ENCODE data around the gene SEC61B.

The SEC61B gene

DNA sequence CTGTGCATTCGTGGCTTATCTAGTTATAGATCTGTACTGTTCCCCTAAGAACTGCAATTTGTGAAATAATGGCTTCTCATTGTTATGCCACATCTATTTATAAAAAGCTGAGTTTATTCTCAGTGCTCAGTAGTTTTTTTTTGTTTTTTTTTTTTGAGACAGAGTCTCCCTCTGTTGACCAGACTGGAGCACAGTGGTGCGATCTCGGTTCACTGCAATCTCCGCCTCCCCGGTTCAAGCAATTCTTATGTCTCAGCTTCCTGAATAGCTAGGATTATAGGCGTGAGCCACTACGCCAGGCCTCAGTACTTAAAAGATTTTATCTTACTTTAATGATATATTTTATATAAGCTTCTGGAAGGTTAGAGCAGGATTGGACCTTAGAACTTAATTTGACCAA lies 19.0 kb downstream of the SEC61B start:
- TF ChIP-seq POLR2AphosphoS5 (IDR thresholded peaks at IDR 0.05; ENCODE audit: low read depth, low read length) (no peak), TAF1 (IDR thresholded peaks at IDR 0.05; ENCODE audit: borderline replicate concordance, insufficient read depth, low read length) (no peak), SIN3A (IDR thresholded peaks at IDR 0.05; ENCODE audit: borderline replicate concordance, insufficient read depth, low read length) (no peak), FOXP2 (optimal IDR thresholded peaks at IDR 0.05; ENCODE audit: borderline replicate concordance, extremely low read depth, extremely low read length, insufficient read depth) (no peak)
- TF ChIP-seq, protein P1, sequence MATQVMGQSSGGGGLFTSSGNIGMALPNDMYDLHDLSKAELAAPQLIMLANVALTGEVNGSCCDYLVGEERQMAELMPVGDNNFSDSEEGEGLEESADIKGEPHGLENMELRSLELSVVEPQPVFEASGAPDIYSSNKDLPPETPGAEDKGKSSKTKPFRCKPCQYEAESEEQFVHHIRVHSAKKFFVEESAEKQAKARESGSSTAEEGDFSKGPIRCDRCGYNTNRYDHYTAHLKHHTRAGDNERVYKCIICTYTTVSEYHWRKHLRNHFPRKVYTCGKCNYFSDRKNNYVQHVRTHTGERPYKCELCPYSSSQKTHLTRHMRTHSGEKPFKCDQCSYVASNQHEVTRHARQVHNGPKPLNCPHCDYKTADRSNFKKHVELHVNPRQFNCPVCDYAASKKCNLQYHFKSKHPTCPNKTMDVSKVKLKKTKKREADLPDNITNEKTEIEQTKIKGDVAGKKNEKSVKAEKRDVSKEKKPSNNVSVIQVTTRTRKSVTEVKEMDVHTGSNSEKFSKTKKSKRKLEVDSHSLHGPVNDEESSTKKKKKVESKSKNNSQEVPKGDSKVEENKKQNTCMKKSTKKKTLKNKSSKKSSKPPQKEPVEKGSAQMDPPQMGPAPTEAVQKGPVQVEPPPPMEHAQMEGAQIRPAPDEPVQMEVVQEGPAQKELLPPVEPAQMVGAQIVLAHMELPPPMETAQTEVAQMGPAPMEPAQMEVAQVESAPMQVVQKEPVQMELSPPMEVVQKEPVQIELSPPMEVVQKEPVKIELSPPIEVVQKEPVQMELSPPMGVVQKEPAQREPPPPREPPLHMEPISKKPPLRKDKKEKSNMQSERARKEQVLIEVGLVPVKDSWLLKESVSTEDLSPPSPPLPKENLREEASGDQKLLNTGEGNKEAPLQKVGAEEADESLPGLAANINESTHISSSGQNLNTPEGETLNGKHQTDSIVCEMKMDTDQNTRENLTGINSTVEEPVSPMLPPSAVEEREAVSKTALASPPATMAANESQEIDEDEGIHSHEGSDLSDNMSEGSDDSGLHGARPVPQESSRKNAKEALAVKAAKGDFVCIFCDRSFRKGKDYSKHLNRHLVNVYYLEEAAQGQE (IDR thresholded peaks at IDR 0.05; ENCODE audit: insufficient read depth in 1 of 2, low read depth in 2 of 2, low read length in 2 of 2) = no peak

DNA sequence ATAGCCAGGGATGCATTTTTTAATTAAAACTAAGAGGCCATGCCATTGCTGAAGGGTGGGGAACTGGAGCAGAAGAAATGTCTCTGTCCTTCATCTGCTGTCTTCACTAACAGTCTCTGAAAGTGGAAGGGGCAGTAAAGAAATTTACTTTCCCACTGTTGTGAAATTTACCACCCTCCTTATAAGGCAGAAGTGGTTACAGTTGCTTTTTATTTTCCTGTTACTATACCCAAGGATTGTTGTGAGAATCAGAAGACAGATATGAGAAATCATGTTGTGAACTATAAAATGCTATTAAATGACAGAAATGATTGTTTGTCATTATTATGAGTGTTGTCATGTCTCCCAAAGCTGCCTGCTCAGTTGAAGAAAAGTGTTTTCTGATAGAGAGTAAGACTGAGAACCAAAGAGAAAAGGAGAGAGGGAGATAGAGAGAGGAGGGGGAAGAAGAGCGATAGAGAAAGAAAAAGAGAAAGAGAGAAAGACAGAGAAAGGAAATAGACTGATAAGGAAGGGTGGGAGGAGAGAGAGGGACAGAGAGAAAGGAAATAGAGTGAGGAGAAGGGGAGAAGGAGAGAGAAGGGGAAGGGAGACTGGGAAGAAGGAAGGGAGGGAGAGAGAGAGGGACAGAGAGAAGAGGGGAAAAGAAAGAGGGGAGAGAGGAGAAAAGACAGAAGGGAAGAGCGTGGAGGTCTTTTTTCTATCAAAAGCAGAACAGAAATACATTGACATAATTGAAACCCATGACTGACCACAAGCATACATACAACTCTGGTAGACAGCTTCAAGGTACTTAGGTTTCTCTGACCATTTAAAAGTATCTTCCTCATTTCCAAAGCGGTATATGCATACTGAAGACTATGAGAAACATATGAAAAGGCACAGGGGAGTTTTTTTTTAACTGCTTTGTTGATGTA lies 22.5 kb downstream of the SEC61B start:
- TF ChIP-seq TAF1 (IDR thresholded peaks at IDR 0.05; ENCODE audit: borderline replicate concordance, insufficient read depth, low read length) (no peak), FOXP2 (optimal IDR thresholded peaks at IDR 0.05; ENCODE audit: borderline replicate concordance, extremely low read depth, extremely low read length, insufficient read depth) (no peak), POLR2AphosphoS5 (IDR thresholded peaks at IDR 0.05; ENCODE audit: low read depth, low read length) (no peak)

DNA sequence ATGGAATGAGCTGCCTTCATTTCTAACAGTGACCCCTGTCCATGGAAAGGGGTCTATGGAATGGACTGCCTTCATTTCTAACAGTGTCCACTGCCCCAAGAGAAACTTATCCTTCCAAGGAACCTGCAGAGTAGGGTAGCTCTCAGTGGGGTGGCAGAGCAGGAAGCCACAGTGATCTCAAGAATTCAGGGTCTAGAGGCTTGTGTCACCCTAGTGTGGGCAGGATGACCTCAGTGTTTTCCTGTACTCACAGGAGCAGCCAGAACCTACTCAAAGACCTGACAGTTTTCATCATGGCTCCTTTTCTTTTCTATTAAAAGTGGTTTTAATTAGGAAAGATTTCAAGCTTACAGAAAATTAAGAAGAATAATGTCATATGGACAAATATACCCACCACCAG lies 27.5 kb downstream of the SEC61B start:
- TF ChIP-seq, protein P1 (IDR thresholded peaks at IDR 0.05; ENCODE audit: insufficient read depth in 1 of 2, low read depth in 2 of 2, low read length in 2 of 2) = no peak
- TF ChIP-seq SIN3A (IDR thresholded peaks at IDR 0.05; ENCODE audit: borderline replicate concordance, insufficient read depth, low read length) = no peak
- no peak for TF ChIP-seq TAF1 (IDR thresholded peaks at IDR 0.05; ENCODE audit: borderline replicate concordance, insufficient read depth, low read length)
- TF ChIP-seq FOXP2 (optimal IDR thresholded peaks at IDR 0.05; ENCODE audit: borderline replicate concordance, extremely low read depth, extremely low read length, insufficient read depth) = no peak
- no peak for TF ChIP-seq POLR2AphosphoS5 (IDR thresholded peaks at IDR 0.05; ENCODE audit: low read depth, low read length)

DNA sequence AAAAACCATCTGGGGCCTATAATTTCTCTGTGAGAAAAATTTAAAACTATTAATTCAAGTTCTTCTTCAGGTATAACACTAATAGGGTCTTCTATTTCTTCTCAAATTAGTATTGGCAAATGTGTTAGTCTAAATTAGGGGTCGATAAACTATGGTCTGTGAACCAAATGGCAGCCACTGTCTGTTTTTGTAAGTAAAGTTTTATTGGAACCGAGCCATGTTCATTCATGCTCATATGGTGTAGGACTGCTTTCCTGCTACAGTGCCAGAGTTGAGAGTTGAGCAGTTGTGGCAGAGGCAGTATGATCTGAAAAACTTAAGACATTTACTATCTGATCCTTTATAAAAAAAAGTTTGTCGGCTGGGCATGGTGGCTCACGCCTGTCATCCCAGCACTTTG lies 29.1 kb downstream of the SEC61B start:
- TF ChIP-seq, protein P1 (IDR thresholded peaks at IDR 0.05; ENCODE audit: insufficient read depth in 1 of 2, low read depth in 2 of 2, low read length in 2 of 2) = no peak
- TF ChIP-seq SIN3A (IDR thresholded peaks at IDR 0.05; ENCODE audit: borderline replicate concordance, insufficient read depth, low read length) (no peak), FOXP2 (optimal IDR thresholded peaks at IDR 0.05; ENCODE audit: borderline replicate concordance, extremely low read depth, extremely low read length, insufficient read depth) (no peak)

DNA sequence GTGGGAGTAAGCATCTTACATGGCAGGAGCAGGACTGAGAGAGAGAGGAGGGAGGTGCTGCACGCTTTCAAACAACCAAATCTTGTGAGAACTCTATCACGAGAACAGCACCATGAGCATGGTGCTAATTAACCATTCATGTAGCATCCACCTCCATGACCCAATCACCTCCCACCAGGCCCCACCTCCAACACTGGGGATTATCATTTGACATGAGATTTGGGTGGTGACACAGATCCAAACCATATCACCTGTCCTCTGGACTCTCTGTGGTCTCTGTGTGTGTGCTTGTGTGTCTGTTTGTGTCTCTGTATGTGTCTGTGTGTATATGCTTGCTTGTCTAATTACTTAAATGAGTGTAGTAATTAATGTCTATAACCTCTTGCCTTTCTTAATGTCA lies 31.1 kb downstream of the SEC61B start:
- TF ChIP-seq POLR2AphosphoS5 (IDR thresholded peaks at IDR 0.05; ENCODE audit: low read depth, low read length) (no peak), TAF1 (IDR thresholded peaks at IDR 0.05; ENCODE audit: borderline replicate concordance, insufficient read depth, low read length) (no peak), SIN3A (IDR thresholded peaks at IDR 0.05; ENCODE audit: borderline replicate concordance, insufficient read depth, low read length) (no peak), FOXP2 (optimal IDR thresholded peaks at IDR 0.05; ENCODE audit: borderline replicate concordance, extremely low read depth, extremely low read length, insufficient read depth) (no peak)
- TF ChIP-seq, protein P1 (IDR thresholded peaks at IDR 0.05; ENCODE audit: insufficient read depth in 1 of 2, low read depth in 2 of 2, low read length in 2 of 2) = no peak
